HG02642 (cell line): Measurements from ENCODE around the gene GRSF1.

Experiments
- ATAC-seq: cut with Tn5 transposase; IDR thresholded peaks from one replicate; pipeline ENCODE4 v1.9.1; 2021; ENCODE audit warnings: mild to moderate bottlenecking; ENCODE audit not compliant: unreplicated experiment, poor library complexity

The GRSF1 gene

DNA sequence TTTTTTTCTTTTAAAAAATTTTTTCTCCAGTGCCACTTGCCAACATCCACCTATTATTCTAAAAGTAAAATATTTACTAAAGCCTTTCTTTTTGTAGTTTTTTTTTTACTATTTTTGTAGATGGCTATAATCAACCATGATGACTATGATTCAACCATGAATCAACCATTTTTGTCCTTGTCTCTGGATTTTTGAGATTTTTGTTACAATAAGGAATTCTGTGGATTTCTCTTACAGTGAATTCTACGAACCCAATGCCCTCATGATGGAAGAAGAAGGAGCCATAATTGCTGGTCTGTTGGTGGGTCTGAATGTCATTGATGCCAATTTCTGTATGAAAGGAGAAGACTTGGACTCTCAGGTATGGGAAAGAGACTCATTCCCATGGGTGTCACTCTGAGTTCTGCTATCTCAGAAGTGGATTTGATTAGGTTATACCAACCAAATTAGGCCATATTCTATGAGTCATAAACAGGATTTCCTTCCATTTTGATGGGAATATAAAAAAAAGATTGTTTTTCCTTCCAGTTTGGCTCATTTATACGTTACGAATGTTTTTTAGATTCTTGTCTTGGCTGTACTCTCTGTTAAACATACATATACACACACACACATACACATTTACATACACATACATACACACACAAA, 71.3 kb downstream of the GRSF1 start:
- no peak for ATAC-seq
